NCI-H187 (cell line): ENCODE measurements around the gene ZNF367.
"Not testable (repeated sequence)": the region's sequence is repeated elsewhere in the genome, so short reads cannot be mapped to it uniquely, and the experiment has no call there.

Source experiments
- DNase-seq, 2 experiments: peaks; one replicate each; lab custom pipeline; 2025; lab: John Stamatoyannopoulos, UW

ZNF367 gene

GRCh38 chr9:96400132-96400910 lies 17.8 kb downstream of the ZNF367 start:
- no peak for DNase-seq

DNA sequence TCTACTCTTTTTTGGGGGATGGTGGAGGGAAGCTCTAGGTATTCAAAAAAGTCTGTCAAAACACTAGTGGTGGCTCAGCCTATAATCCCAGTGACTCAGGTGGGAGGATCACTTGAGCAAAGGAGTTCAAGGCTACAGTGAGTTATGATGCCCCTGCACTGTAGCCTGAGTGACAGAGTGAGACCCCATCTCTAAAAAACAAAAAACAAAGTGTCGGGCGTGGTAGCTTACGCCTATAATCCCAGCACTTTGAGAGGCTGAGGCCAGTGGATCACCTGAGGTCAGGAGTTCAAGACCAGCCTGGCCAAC lies 18.9 kb downstream of the ZNF367 start:
- no peak for DNase-seq

GRCh38 chr9:96398582-96399324 lies 19.4 kb downstream of the ZNF367 start:
- DNase-seq = no peak

DNA sequence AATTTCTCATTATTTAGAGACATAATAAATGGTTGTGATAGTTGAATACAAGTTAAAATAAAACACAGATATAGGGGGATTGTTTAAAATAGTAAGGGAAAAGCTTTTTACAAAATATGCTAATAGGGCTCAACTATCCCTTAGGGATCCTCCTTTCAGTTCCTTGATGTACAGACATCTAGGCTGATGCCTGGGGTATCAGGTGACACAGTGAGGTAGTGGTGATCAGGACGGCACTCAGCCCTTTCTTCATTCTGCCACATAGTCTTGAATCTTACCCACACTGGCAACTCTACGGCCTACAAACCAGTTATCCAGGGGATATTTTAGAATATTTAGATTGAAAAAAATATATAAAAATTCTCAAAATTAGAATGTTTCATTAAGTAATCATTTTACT lies 22.2 kb downstream of the ZNF367 start:
- no peak for DNase-seq

- DNase-seq = no peak
Observed at GRCh38 chr9:96394832-96395496, 23.2 kb downstream of the ZNF367 start.

DNA sequence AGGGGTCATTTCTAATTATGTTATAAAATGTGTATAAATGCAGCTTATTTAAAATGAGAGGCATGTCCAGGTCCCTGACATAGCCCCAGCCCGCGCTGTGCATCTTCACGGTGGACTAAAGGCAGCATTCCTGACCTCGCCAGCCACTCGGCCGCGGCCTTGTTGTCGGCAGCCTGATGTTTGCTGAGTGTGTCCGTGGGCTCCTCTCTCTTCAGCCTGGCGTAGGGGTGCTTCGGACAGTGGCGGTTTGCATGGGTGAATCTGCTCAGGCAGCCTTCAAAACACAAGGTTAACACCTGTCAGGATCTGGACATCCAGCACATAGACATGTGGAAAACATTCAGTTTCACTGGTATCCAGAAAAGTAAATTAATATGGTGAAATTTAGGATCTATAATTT lies 25.9 kb downstream of the ZNF367 start:
- DNase-seq = no peak

DNA sequence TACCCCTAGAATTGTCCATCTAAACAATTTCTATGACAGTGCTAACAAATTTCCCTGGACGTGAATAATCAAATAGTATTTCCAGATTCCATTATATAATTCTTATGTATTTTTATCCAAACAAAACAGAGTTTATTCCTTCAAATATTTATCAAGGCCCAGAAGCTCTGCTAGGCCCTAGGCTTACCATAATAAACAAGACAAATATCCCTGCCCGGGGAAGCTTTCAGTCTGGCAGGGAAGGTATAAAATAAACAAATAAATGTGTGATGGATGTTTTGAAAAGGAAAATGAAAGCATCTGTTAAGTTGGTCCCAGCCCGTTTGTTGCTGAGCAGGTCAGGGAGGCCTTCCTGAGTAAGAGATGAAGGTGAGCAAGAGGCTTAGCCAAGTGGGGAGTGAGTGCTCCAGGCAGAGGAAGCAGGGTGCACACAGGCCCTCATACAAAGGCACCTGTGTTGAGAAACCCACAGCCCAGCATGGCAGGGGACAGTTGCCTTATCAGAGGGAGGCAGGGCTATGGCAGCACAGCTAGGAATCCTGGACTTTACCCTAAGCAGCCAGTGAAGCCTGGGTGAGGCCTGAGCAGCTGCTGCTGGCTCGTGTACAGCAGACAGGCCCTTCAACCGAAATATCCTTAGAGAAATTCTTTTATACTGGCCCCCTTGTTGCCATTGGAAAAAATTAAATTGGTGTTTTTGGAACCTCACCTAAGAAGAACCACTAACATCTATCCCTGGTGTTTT lies 27.0 kb downstream of the ZNF367 start:
- DNase-seq = no peak

DNA sequence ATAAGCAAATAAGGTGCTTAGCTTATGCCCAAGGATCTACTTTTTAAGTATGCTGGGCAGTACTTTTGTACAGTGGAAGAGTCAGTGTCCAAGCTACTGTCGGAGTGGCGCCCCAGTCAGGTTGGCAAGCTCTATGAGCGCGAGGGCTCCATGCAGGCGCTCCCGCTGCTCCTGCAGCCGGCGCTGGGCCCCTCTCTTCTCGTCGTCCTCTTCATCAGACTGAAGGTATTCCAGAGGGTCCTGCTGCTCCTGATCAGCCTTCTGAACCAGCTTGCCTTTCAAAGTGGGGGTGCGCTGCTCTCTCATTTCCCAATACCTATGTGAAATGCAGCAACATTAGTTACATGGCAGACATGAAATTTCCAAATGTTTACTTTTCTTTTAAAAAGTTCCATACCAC lies 30.0 kb downstream of the ZNF367 start:
- no peak for DNase-seq

DNA sequence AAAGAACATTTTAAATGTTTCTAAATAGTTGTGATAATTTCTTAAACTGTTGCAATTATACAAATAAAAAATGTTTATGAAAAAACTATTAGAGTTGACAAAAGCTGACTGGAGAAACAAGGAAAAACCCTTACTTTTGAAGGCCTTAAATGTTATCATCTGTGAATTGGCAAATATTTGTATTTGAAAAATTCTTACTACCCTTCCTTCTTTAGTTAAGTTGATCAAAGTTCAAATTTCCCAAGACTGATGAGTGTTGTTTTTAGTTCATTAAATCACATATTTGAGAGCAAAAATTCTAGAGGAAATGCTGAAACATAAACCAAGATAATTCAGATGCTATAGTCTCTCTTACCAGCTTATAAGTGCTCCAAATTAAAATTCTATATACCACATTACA lies 32.0 kb downstream of the ZNF367 start:
- DNase-seq = no peak

- DNase-seq = no peak
Observed at GRCh38 chr9:96383165-96383942, 34.8 kb downstream of the ZNF367 start, which contains the start of gene SLC35D2. Gene SLC35D2 (minus strand): TSS chr9:96383711. CDS start chr9:96383634, 77 bp downstream.

GRCh38 chr9:96382839-96383164 lies 35.4 kb downstream of the ZNF367 start:
- no peak for DNase-seq

- no peak for DNase-seq
Observed at GRCh38 chr9:96382175-96382574, 36.0 kb downstream of the ZNF367 start.

- no peak for DNase-seq
Observed at GRCh38 chr9:96381696-96382095, 36.5 kb downstream of the ZNF367 start.

DNA sequence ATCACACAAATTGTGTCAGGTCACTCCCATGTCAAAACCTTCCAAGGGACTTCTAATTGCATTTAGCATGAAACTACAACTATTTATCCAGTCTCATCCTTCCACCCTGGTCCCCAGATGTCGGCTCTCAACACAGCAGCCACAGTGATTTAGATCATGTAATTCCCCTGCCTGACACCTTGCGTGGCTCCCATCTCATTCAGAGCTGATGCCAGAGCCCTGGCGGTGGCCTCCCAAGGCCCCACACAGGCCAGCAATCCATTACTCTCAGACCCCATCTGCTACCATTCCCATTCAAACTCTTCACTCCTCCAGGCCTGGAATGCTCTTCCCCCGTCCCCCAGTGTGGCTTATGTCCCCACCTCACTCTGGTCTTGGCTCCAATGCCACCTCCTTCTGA lies 37.0 kb downstream of the ZNF367 start:
- no peak for DNase-seq

- DNase-seq = no peak
Observed at GRCh38 chr9:96379461-96379860, 38.7 kb downstream of the ZNF367 start.

GRCh38 chr9:96378187-96378586 lies 40.0 kb downstream of the ZNF367 start:
- DNase-seq = no peak

DNA sequence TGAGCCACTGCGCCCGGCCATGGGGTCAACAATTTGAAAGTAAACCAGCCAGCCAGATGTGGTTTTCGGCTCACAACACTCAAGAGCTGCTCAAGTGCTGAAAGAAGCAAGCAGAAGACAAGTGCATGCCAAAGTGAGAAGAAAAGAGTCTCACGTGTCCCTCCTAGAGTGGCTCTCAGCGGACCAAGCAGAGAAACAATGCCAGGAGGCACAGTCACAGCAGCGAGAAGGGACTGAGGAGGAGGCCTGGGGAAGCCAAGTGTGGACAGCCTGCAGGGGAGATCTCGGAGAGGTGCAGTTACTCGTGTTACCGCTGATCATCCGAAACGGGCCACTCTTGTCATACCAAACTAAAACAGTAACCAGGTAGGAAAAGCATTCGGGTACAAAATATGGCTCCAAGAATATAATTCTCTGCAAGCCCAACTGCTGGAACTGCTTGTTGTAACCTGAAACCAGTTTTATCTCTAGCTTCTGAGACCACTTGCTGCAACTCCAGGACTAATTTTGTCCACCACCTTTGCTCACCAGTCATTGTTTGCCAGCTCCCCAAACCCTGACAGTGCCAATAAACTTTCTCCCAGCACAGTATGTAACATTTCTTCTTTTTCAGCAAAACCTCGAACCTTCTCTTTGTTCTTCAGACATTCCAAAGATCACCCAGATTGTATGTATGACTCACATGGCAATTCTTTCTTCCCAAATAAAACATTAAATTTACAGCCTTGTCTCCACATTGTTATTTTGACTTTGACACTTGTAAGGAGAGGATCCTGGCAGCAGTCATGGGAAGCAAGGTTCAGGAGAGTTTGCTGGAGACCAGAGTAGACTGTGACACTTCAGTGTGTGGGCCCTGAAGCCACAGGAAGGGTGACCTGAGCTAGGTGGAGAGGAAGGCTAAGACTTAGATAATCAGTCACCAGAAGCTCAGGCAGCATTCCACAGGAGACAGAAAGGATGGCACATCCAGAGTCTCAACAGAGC lies 41.0 kb downstream of the ZNF367 start:
- peak; percentile 2 to 16 for DNase-seq

- not testable (repeated sequence) for DNase-seq
Observed at GRCh38 chr9:96375507-96375906, 42.7 kb downstream of the ZNF367 start.

- DNase-seq = no peak
Observed at GRCh38 chr9:96367943-96368342, 50.2 kb downstream of the ZNF367 start.

- DNase-seq = no peak
Observed at GRCh38 chr9:96363175-96363967, 54.8 kb downstream of the ZNF367 start.
